NCI-H2196 (cell line): Measurements from ENCODE around the gene S100A11.

Experiments used
- DNase-seq: peaks from one replicate; lab custom pipeline; 2025; ENCODE audit not compliant: unreplicated experiment; lab: John Stamatoyannopoulos, UW

The S100A11 gene

DNA sequence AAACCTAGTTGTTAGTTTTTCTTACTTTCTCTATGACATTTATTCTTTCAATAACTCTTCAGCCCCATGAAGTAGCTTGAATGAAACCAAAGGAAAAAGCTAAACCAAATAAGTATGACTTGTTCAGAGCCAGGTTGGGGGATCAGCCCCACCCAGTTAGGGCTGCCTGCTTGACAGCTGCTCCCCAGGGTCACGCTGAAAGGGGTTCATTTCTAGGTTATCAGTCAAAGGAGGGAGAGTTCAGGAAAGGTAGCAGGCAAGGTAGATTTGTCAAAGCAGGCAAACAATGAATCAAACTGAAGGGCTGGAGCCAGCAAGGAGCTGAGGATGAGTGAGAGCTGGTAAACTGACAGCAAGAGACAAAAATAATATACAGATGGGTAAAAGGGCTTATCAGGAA lies 3.1 kb upstream of the S100A11 start:
- DNase-seq = no peak

GRCh38 chr1:152039461-152039860 lies 2.7 kb upstream of the S100A11 start:
- DNase-seq = no peak

DNA sequence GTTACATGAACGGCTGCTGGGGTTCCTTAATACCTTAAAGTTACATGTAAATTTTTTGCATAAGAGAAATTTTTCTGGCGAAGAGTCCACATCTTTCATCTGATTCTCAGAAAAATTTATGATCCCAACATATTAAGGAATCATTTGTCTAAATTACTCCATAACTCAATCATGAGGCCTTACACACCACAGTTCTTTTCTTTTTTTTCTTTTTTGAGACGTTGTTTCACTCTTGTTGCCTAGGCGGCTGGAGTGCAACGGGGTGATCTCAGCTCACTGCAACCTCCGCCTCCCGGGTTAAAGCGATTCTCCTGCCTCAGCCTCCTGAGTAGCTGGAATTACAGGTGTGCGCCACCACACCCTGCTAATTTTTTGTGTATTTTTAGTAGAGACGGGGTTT lies 2.1 kb upstream of the S100A11 start:
- DNase-seq = no peak

DNA sequence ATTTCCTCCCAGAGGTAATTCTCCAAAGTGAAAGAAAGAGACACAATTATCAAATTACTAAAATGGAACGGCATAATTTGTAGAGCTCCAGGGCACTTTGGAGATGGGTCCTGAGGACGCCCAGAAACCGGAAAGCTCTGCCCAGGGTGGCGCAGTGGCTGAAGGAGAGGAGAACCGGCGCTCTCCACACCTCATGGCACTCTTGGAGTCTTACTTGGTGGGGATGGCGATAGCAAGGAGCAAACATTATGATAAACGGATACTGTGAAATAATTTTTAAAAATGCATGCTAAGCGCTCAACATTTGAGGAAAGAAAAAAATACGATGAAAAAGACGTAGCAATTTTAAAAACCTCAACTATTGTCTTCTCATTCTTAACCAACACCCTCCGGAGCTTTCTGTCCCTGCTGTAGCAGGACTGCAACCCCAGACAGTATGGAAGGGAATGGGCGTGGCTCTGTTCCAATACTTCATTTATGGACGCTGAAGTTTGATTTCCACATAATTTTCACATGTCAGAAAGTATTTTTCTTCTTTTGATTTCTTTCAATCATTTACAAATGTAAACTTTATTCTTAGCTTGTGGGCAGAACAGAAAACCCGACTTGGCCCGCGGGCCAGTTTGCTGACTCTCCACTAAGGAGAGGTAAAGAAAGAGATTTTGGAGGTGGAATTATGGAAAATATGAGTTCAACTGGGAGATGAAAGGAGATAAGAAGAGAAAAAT lies 1.1 kb downstream of the S100A11 start:
- DNase-seq = no peak

DNA sequence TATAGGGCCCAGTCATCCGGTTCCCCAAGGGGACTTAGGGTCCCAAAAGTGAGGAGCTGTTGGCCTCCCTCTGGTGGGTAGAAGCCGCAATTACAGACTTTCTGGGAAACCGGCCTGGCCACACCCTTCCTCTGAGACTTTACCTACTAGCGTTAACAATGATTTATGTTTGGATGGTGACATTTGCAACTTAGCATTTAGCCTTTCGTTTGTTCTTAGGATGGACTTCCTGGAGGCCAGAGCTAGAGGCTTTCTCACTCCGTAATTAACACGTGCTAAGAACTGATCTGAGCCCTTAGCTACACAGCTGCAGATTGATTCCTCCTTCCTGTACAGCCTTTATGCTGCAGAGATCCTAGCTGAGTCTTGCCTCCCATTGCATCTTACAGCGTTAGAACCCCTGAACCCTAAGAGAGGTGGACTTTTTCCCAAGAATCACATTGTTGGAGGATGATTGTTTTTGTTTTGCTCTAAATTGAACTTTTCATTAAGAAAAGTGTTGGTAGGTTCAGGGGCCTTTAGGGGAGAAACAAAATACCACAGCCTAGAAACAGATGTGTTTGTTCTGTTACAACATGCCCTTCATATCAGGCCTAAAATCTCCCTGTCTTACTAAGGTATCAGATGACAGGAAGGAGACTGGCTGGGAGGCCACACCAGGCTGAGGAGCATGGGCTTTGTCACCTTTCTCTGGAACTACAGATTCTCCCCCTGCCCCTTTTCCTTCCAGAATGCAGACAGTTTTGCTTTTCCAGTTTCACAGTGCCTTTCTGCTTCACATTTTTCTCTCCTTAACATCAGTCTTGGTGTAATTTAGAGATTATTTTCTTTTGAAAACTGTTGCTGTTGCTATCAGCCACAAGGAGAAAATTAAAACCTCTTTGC lies 1.9 kb downstream of the S100A11 start:
- peak; percentile 51 for DNase-seq

DNA sequence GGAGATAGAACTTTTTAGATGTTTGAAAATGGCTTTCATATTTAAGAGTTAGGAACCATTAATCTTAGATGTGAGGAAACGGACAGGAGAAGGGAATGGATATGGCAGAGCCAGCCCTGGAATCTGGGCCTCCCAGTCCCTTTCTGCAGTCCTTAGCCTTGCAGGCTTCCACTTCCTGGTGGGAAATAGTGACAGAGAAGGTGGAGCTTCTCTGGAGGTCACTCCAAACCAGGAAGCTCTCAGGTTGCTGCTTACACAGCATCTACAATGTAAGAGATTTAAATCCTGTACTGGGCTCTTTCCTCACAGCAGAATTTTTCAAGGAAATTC lies 2.5 kb downstream of the S100A11 start:
- DNase-seq = peak; percentile 51

DNA sequence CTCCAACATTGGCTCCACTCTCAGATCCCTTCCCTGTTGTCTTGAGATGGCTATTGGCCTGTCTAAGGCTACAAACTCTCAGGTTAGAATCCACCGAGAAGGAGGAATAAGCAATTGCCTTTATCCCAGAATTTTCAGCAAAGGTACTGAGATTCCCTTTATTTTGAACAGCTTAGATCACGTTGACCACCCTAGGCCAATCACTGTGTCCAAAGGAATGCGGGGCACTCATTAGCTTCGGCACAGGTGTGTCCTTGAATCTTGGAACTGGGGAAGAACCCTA lies 6.9 kb downstream of the S100A11 start:
- no peak for DNase-seq

GRCh38 chr1:152029144-152029928 lies 7.5 kb downstream of the S100A11 start:
- DNase-seq = no peak

GRCh38 chr1:152026895-152027294 lies 9.9 kb downstream of the S100A11 start:
- DNase-seq = no peak

DNA sequence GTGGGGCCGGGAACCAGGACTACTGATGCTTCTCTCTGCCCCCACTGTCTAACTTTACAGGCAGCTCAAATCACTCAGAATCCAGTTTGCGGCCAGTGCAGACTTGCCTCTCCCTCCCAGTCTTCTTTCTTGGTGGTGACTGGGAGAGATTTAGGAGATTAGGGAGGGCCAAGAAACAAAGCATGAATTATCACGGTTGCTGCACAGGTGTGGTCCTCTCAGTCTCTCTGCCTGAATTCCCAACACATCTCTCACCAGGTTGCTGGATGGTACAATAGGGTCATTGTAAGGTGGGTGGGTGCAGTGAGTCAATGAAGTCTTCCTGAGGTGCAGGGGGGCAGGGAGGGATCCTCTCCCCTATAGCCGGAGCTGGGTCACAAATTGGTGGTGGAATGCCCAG lies 12.6 kb downstream of the S100A11 start:
- no peak for DNase-seq

DNA sequence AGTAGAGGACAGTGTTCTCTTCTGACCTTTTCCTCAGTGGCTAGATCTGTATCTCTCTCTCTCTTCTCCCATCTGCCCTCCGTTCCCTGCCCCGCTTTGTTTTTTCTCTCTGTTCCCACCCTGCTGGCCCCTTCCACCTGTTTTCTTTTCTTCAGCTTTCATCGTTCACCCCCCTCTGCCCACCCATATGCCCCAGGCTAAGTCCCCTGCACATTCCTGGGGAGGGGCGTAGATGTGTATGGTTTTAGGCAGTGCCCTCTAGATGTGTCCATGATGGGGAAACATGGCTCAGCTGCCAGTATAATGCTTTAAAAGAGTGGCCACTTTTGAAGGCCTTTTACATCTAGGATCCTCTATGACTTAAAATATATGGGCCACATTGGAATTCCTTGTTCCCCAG lies 13.6 kb downstream of the S100A11 start:
- DNase-seq = no peak

GRCh38 chr1:152022474-152022873 lies 14.3 kb downstream of the S100A11 start:
- no peak for DNase-seq

- no peak for DNase-seq
Observed at GRCh38 chr1:152021569-152021968, 15.2 kb downstream of the S100A11 start.

DNA sequence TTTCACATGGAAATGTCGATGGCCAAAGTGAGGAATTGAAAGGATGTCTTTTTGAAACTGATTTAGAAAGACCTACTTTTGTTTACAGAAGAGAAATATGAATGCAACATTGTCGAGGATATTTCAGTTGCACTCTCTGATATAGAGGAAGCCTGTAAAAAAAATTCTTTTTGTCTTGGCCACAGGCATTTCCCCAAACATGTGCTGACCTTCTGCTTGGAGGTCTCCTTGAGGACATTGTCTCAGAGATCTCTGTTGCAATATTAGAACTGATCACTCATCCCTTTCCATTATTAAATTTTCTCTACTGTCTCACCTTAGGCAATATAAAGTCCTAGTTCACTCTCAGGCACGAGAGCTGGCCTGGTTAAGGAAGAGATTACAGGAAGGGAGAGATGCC lies 16.0 kb downstream of the S100A11 start:
- no peak for DNase-seq

DNA sequence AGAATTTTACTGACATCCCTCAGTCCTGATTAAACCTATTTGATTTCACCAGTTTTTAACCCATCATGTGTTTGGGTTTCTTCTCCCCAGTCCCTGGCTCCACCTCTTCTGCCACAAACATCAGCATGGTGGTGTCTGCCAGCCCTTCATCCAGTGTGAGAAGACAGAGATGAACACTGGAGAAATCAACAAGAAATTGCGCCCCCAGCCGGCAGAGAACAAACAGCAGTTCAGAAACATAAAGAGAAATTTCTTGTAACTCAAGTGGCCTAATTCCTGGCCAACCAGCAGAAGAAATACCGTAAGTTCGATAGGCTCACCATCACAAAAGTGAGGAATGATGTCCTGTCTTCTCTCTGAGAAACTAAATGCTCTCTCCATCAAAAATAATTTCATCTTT lies 18.3 kb downstream of the S100A11 start:
- DNase-seq = no peak

DNA sequence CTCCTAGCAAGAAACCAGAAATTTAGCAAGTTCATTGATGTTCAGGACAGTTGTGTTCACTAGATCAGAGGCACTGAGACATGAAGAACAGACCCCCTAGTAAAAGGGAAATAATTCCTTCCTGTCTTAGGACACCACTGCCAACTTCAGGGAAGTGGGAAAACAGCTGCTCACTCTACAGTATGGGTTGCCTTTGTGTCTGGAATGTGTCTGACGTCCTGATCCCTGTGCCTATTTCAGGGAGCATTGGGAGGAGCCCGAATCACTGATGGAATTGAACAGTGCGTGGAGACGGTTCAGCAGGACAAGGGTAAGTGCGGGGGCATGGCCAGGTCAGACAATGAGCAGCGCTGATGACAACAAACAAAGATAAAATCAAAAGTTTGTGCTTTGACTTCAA lies 21.0 kb downstream of the S100A11 start:
- no peak for DNase-seq

GRCh38 chr1:152014943-152015342 lies 21.9 kb downstream of the S100A11 start:
- no peak for DNase-seq

GRCh38 chr1:152013664-152014237 lies 23.1 kb downstream of the S100A11 start:
- DNase-seq = peak; percentile 34

DNA sequence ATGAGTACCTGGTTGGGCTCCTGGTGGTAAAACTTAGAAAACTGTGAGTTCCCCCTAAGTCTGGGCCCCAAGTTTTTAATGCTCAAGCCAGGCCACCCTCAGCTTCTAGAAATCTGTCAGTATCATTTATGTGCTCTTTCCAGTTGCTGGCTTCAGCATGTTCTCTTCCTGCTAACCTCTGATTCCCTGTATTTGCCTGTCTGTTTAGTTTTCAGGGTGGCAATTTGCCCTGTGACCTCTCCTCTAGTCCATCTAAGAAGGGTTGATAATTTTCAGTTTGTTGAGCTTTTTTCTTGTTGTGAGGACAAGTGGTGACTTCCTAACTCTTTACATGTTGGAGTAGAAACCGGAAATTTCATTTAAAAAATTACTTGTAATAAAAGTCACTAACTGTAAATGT lies 27.1 kb downstream of the S100A11 start:
- no peak for DNase-seq

DNA sequence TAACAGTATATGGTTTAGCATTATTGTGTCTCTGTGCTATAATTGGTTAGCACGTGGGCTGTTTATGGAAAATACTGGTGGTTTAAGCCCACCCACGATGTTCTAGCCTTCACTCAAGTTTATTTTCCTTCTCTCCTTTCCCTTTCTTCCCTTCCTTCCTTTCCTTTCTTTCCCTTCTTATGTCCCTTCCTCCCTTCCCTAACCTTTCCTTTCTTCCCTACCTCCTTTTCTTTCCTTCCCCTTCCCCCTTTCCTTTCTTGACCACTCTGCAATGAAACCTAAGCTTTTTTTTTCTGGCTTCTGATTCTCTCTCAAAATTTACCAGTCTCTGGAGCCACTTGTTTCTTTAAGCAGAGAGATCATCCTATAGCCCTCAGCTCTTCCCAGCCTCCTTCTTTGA lies 29.8 kb downstream of the S100A11 start:
- DNase-seq = no peak

- DNase-seq = no peak
Observed at GRCh38 chr1:152005360-152005912, 31.4 kb downstream of the S100A11 start.
